A549 (cell line): ENCODE measurements around the gene FNIP2. TPM values are rescaled to one million over a fixed set of nuclear protein-coding genes. Genes with fewer than 3 reads are reported as not detected.

Experiments used
- ATAC-seq, 2 experiments: fragments of 200-7000 bp in 1 of 2; fragments of >200 bp in 1 of 2; cut with Nextera tagmentation in 1 of 2; cut with Tn5 transposase in 1 of 2; 3 replicates each; pipeline versions ENCODE4 v1.8.0 to v1.9.1; 2018 to 2020; ENCODE audit warnings: mild to moderate bottlenecking in 1 of 2, moderate library complexity in 1 of 2
- CTCF ChIA-PET: fragments of 300-600 bp; sonication (Branson Sonifier 250); formaldehyde crosslinking; extraction: SDS; loops from one replicate; lab custom pipeline; 2021; ENCODE audit warnings: antibody characterized with exemption, inconsistent platforms; lab: Yijun Ruan, JAX
- POLR2A ChIA-PET: fragments of 350-600 bp; formaldehyde crosslinking; extraction: SDS; loops from one replicate; lab custom pipeline; 2021; ENCODE audit warnings: antibody characterized with exemption, inconsistent platforms; lab: Yijun Ruan, JAX
- DNase-seq, 2 experiments: peaks; one replicate each; pipeline versions ENCODE4 v3.0.0 to v3.0.0-alpha.2; 2011 to 2016; ENCODE audit warnings: low read depth in 1 of 2, low spot score in 1 of 2
- FAIRE-seq: peaks from 2 replicates; lab custom pipeline; 2011; peaks lifted over from hg19 to GRCh38; lab: Jason Lieb, UNC
- H3K27ac ChIP-seq, 2 experiments: fragments of >200 bp; sonication (Bioruptor Twin); formaldehyde crosslinking; 3 replicates each; pipeline ENCODE4 v1.5.1; 2016 to 2017
- H3K4me1 ChIP-seq: fragments of >200 bp; sonication (Bioruptor Twin); formaldehyde crosslinking; 3 replicates; pipeline ENCODE4 v1.6.1; 2016
- H3K4me2 ChIP-seq: fragments of >200 bp; sonication (Bioruptor Twin); formaldehyde crosslinking; 3 replicates; pipeline ENCODE4 v1.6.1; 2016
- H3K4me3 ChIP-seq: fragments of >200 bp; sonication (Bioruptor Twin); formaldehyde crosslinking; 3 replicates; pipeline ENCODE4 v1.5.1; 2016
- H3K9me3 ChIP-seq: fragments of >200 bp; sonication (Bioruptor Twin); formaldehyde crosslinking; 3 replicates; pipeline ENCODE4 v1.6.1; 2016
- BCL3 ChIP-seq: fragments of >200 bp; sonication (Bioruptor Twin); formaldehyde crosslinking; IDR thresholded peaks from 3 replicates; pipeline ENCODE4 v1.6.1; 2016
- BHLHE40 ChIP-seq: IDR thresholded peaks from 2 replicates; pipeline ENCODE4 v1.6.1; 2012; ENCODE audit warnings: low read depth, low read length, inconsistent platforms
- CBX2 ChIP-seq: fragments of 200-600 bp; sonication (generic); IDR thresholded peaks from 2 replicates; pipeline ENCODE4 v1.6.1; 2016; ENCODE audit warnings: low read depth, mild to moderate bottlenecking, borderline replicate concordance
- CBX8 ChIP-seq: fragments of 200-600 bp; sonication (generic); IDR thresholded peaks from 2 replicates; pipeline ENCODE4 v1.6.1; 2016
- CHD2 ChIP-seq: fragments of 150-350 bp; IDR thresholded peaks from 2 replicates; pipeline ENCODE4 v1.6.1; 2014; ENCODE audit warnings: low read length; ENCODE audit not compliant: partially characterized antibody
- CHD4 ChIP-seq: fragments of 200-600 bp; sonication (generic); IDR thresholded peaks from 2 replicates; pipeline ENCODE4 v1.6.1; 2016; ENCODE audit warnings: antibody characterized with exemption, mild to moderate bottlenecking, borderline replicate concordance
- EHMT2 ChIP-seq: fragments of 200-600 bp; sonication (generic); IDR thresholded peaks from 2 replicates; pipeline ENCODE4 v1.6.1; 2016; ENCODE audit warnings: antibody characterized with exemption, low read depth, mild to moderate bottlenecking, moderate library complexity
- EP300 ChIP-seq, 2 experiments: fragments of >200 bp; sonication (Bioruptor Twin); formaldehyde crosslinking; IDR thresholded peaks; 2 replicates in 1 of 2; 3 replicates in 1 of 2; pipeline ENCODE4 v1.6.1; 2016 to 2017
- ESRRA ChIP-seq: fragments of 150-350 bp; IDR thresholded peaks from 2 replicates; pipeline ENCODE4 v1.6.1; 2014; ENCODE audit warnings: mild to moderate bottlenecking, low read length, borderline replicate concordance
- GATA3 ChIP-seq: IDR thresholded peaks from 2 replicates; pipeline ENCODE4 v1.6.1; 2012; ENCODE audit warnings: borderline replicate concordance
- HDAC2 ChIP-seq: fragments of 200-600 bp; sonication (generic); IDR thresholded peaks from 2 replicates; pipeline ENCODE4 v1.6.1; 2016
- HES2 ChIP-seq: fragments of >200 bp; sonication (Bioruptor Twin); formaldehyde crosslinking; IDR thresholded peaks from 2 replicates; pipeline ENCODE4 v1.6.1; 2016
- HEYL ChIP-seq: fragments of 250-450 bp; sonication (Bioruptor Pico); IDR thresholded peaks from 2 replicates; pipeline ENCODE4 v1.8.0; 2021; ENCODE audit warnings: mild to moderate bottlenecking, moderate library complexity
- HOXB5 ChIP-seq: fragments of 250-450 bp; sonication (Bioruptor Pico); IDR thresholded peaks from 2 replicates; pipeline ENCODE4 v1.5.0; 2020; ENCODE audit warnings: mild to moderate bottlenecking, moderate library complexity
- JUN ChIP-seq, 2 experiments: fragments of >200 bp; sonication (Bioruptor Twin); formaldehyde crosslinking; IDR thresholded peaks; 2 replicates in 1 of 2; 3 replicates in 1 of 2; pipeline ENCODE4 v1.6.1; 2016 to 2017
- MAFK ChIP-seq: fragments of 450-650 bp; IDR thresholded peaks from 2 replicates; pipeline ENCODE4 v1.6.1; 2014; ENCODE audit not compliant: partially characterized antibody
- MYC ChIP-seq: IDR thresholded peaks from 2 replicates; pipeline ENCODE4 v1.6.1; 2012; ENCODE audit warnings: mild to moderate bottlenecking, inconsistent platforms, low read length, improper control_type of control experiment, borderline replicate concordance
- NPAS2 ChIP-seq: fragments of 250-450 bp; sonication (Bioruptor Pico); IDR thresholded peaks from 2 replicates; pipeline ENCODE4 v1.8.0; 2022; ENCODE audit warnings: mild to moderate bottlenecking, moderate library complexity, borderline replicate concordance
- POLR2A ChIP-seq: IDR thresholded peaks from 2 replicates; pipeline ENCODE4 v1.6.1; 2012; ENCODE audit warnings: mild to moderate bottlenecking, low read length
- RAD21 ChIP-seq, 2 experiments: fragments of >200 bp in 1 of 2; sonication (Bioruptor Twin) in 1 of 2; formaldehyde crosslinking in 1 of 2; IDR thresholded peaks in 1 of 2; conservative IDR thresholded peaks in 1 of 2; 2 replicates in 1 of 2; 3 replicates in 1 of 2; pipeline ENCODE4 v1.6.1; 2012 to 2018; ENCODE audit warnings: inconsistent platforms in 1 of 2
- RCOR1 ChIP-seq: fragments of 150-350 bp; IDR thresholded peaks from 2 replicates; pipeline ENCODE4 v1.6.1; 2014; ENCODE audit warnings: antibody characterized with exemption, low read length, low read depth
- REST ChIP-seq: fragments of 200-600 bp; sonication (generic); IDR thresholded peaks from 2 replicates; pipeline ENCODE4 v1.6.1; 2016; ENCODE audit warnings: antibody characterized with exemption, mild to moderate bottlenecking, moderate library complexity
- RFX5 ChIP-seq: fragments of 450-650 bp; IDR thresholded peaks from 2 replicates; pipeline ENCODE4 v1.7.1; 2014; ENCODE audit warnings: antibody characterized with exemption, mild to moderate bottlenecking, moderate library complexity
- RNF2 ChIP-seq: fragments of 200-600 bp; sonication (generic); IDR thresholded peaks from 2 replicates; pipeline ENCODE4 v1.6.1; 2016; ENCODE audit warnings: low read depth, mild to moderate bottlenecking, antibody characterized with exemption, moderate library complexity, borderline replicate concordance
- SMC3 ChIP-seq: fragments of >200 bp; sonication (Bioruptor Twin); formaldehyde crosslinking; IDR thresholded peaks from 3 replicates; pipeline ENCODE4 v1.6.1; 2018; ENCODE audit warnings: inconsistent platforms
- SREBF2 ChIP-seq: fragments of 450-650 bp; IDR thresholded peaks from 2 replicates; pipeline ENCODE4 v1.6.1; 2014; ENCODE audit warnings: mild to moderate bottlenecking, moderate library complexity
- TFCP2L1 ChIP-seq: fragments of 250-450 bp; sonication (Bioruptor Pico); IDR thresholded peaks from 2 replicates; pipeline ENCODE4 v1.5.0; 2021; ENCODE audit warnings: mild to moderate bottlenecking
- TP53 ChIP-seq: fragments of 250-450 bp; sonication (Bioruptor Pico); IDR thresholded peaks from 2 replicates; pipeline ENCODE4 v1.5.0; 2021; ENCODE audit warnings: mild to moderate bottlenecking, moderate library complexity
- USF2 ChIP-seq: fragments of 450-650 bp; IDR thresholded peaks from 2 replicates; pipeline ENCODE4 v1.6.1; 2014; ENCODE audit warnings: antibody characterized with exemption
- ZC3H11A ChIP-seq: fragments of 450-650 bp; IDR thresholded peaks from 2 replicates; pipeline ENCODE4 v1.6.1; 2014; ENCODE audit warnings: antibody characterized with exemption, mild to moderate bottlenecking
- ZFP36 ChIP-seq: fragments of 450-650 bp; IDR thresholded peaks from 2 replicates; pipeline ENCODE4 v1.6.1; 2014; ENCODE audit warnings: borderline replicate concordance; ENCODE audit not compliant: partially characterized antibody
- ZNF302 ChIP-seq: fragments of 250-450 bp; sonication (Bioruptor Pico); IDR thresholded peaks from 2 replicates; pipeline ENCODE4 v1.9.0; 2021; ENCODE audit warnings: inconsistent platforms, mild to moderate bottlenecking, moderate library complexity
- WGBS: methylation state at CpG from one replicate; pipeline ENCODE4 v1.1.6; 2017; ENCODE audit errors: missing lambda C conversion rate; 5-methylcytosine and 5-hydroxymethylcytosine counted together
- polyA plus RNA-seq, 4 experiments: library from polyadenylated mRNA; depleted of rRNA in 3 of 4; stranded (reverse); fragments of >200 nt; fragmentation: RNase III in 1 of 4; extraction: RNeasy Plus Mini Kit Qiagen cat#74134 plus additional on column Dnase treatment in 1 of 4; gene quantifications; 2 replicates in 3 of 4; 3 replicates in 1 of 4; pipeline ENCODE4 v1.2.3, GENCODE V29; 2011 to 2017

The FNIP2 gene
- polyA plus RNA-seq, 2 of the 4 experiments (the other 2 are of a cell fraction) = 2.0 to 2.5 TPM

GRCh38 chr4:158760866-158761265 is 8.0 kb upstream of the FNIP2 start (continued):
- TF ChIP-seq REST (no peak), CBX2 (no peak), RCOR1 (no peak), CHD2 (no peak)

GRCh38 chr4:158762553-158762952 is 6.3 kb upstream of the FNIP2 start:
- FAIRE-seq = no peak

DNA sequence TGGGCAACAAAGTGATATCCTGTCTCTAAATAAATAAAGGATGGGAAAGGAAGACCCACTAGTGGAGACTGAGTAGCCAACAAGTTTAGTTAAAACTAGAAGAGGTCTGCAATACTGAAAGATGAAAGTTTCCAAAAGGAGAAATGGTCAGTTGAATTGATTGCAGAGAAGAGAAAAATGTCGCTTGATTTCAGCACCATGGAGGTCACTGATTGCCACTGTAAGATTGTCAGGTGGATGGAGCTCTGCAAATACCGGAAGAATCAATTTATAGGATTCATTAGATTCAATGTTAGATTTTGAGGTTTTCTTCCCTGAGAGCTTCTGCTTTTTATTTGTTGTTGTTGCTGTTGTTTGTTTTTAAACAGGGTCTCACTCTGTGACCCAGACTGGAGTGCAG is 5.4 kb upstream of the FNIP2 start:
- peaks cover 9% of the 10 kb centered on the region; the same call in 1 of the 3 replicates for H3K4me1 ChIP-seq
- TF ChIP-seq TFCP2L1 (no peak), ZNF302 (CRISPR knock-in tag) (no peak), BHLHE40 (no peak), CBX2 (no peak), SREBF2 (no peak), GATA3 (no peak), BCL3 (no peak), CBX8 (no peak), MYC (no peak), HDAC2 (no peak), CHD4 (no peak), CHD2 (no peak), ZFP36 (no peak), RFX5 (no peak), RCOR1 (no peak), RAD21 (conservative IDR thresholded peaks at IDR 0.05 in 1 of 2, IDR thresholded peaks at IDR 0.05 in 1 of 2) (no peak), HEYL (CRISPR knock-in tag) (no peak)
- TF ChIP-seq, all 56 proteins: peak for 0
- no peak overlapping the region for H3K27ac ChIP-seq
- DNase-seq (no peak), FAIRE-seq (no peak), ATAC-seq (no peak)
- CTCF ChIA-PET = interaction anchor here (1.0 kb wide), 1 partner anchor 33 kb away, joined by 3 read pairs; no protein-coding TSS in a partner anchor
- no peak overlapping the region for H3K4me2 ChIP-seq
- no peaks in the 10 kb centered on the region for H3K9me3 ChIP-seq
- no peak overlapping the region for H3K4me3 ChIP-seq
- WGBS = 46% methylated on average over 2 of the region's 2 CpGs
- POLR2A ChIA-PET = no interaction called here

More at GRCh38 chr4:158762553-158762952, 6.3 kb upstream of the FNIP2 start:
- TF ChIP-seq MAFK (no peak), EP300 (IDR thresholded peaks at IDR 0.05) (no peak), ZNF302 (CRISPR knock-in tag) (no peak), HOXB5 (no peak), ESRRA (no peak), TP53 (CRISPR knock-in tag) (no peak), POLR2A (no peak), ZC3H11A (no peak), NPAS2 (CRISPR knock-in tag) (no peak), SMC3 (no peak), EHMT2 (no peak), USF2 (no peak), RNF2 (no peak), JUN (IDR thresholded peaks at IDR 0.05) (no peak), ZFP36 (no peak), BHLHE40 (no peak), GATA3 (no peak), HES2 (no peak)
- ChIA-PET CTCF (interaction anchor here (1.0 kb wide), 1 partner anchor 32 kb away, joined by 3 read pairs; no protein-coding TSS in a partner anchor), POLR2A (no interaction called here)
- H3K4me2 ChIP-seq = no peak overlapping the region
- H3K4me3 ChIP-seq = no peak overlapping the region
- H3K27ac ChIP-seq = no peak overlapping the region
- WGBS = 67% methylated on average over 4 of the region's 4 CpGs
- DNase-seq = no peak
- H3K9me3 ChIP-seq = no peaks in the 10 kb centered on the region
- H3K4me1 ChIP-seq = 0 out of 3 replicates have a peak, but pooled peaks cover 3% of the 10 kb centered on the region
- ATAC-seq = no peak
